ENCODE results near the gene THAP10. TPM values are rescaled to one million over a fixed set of nuclear protein-coding genes. Genes with fewer than 3 reads are reported as not detected.
"Not testable (repeated sequence)": the region's sequence is repeated elsewhere in the genome, so short reads cannot be mapped to it uniquely, and the experiment has no call there.

Gene THAP10
- total RNA-seq = 2.1 TPM

DNA sequence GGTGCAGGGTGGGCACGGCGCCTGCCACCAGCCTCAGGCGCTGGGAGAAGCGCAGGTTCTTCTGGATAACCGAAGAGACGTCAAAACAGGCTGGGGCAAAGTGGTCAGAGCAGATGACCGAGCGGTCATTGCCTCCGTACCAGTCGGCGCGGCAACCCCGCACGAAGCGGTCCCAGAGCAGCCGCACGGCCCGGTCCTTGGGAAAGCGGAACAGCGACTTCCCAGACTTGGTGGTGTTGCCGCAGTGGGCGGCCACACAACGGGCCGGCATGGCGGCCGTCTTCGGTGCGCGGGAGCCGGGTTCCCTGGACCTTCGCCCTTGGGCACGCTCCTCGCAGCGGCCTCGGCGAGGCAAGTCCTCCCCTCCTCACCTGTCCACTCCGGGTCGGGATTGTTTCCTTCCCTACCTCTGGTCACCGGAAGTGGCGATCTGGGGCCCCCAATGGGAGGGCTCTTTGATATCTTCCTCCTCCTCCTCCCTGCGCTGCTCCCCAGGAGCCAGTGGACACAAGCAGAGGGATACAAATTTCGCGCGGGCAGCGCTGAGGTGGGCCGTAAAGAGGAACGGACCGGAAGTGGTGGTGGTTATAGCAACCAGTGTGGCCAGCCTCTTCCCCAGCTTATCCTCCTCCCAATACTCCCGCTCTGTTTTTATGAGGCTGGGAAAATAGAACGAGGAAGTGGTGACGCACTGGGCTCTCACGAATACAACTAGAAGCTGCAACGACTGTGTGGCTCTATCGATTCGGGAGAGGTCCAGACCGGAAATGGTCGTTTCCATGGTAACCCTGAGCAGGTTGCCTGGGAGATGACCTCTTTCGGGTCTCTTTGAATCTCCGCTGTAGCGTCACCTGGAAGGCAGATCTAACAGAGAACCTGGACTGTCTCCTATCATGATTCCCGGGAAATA is at the start of gene THAP10, which contains the start of gene LRRC49:
THAP10 (minus strand) TSS at position 432 of the 910 bp plus-strand sequence; CDS start at position 271, 161 bp downstream.
LRRC49 (plus strand) TSS at position 825 of the 910 bp plus-strand sequence; CDS start at position 894, 69 bp downstream.
- peak; percentile 93 for DNase-seq

DNA sequence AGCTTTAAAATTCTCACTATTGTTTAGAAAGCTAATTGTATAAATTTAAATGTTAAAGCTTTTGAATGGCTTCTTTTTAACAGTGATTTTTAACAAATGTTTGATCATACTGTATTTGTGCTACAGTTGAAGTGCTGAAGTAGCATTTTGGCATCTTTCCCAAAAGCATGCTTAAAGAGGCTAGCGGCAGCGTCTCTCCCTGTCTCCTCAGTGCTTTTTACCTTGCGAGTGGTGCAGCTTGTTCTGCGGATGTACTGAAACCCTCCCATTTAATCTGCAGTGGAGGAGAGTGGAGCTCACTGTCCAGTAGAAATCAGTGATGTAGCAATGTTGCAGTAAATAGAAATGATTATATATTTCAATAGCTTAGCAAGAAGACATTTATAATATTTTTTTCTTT is 44.1 kb upstream of the THAP10 start:
- peak; percentile 21 for DNase-seq

DNA sequence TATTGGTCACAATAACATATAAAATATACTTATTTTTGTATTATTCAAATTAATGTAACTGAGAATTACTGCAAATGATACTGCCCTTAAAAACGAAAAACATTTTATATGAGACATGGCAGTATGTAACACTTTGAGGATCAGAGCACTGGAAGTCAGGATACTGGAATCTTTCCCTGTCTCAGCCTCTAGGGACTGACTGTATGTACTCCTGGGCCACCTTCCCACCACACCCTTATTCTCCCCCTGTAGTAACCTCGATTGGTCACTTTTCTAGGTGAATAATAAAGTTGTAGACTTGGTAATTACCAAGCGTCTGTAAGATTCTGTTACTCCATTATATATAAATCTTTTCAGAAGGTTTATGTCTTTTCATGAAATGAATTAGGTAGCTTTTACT is 43.4 kb upstream of the THAP10 start:
- no peak for DNase-seq

DNA sequence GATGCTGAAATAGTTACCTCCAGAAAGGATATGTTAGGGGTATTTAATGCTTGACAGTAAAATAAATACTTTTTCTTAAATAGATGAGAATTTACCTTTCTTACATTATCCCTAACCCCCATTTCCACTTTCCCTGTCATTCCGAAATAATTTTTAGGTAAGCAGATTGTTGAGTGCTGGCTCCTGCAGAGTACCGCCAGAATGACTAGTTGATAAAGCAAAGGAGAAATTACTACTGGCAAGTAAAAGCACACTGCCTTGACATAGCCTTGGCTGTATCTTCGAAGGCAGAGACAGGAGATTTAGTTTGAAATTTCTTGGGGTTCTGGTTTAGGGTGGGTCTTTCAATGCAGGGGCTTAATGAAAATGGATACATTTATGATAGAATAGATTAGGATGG is 41.2 kb upstream of the THAP10 start:
- no peak for DNase-seq

DNA sequence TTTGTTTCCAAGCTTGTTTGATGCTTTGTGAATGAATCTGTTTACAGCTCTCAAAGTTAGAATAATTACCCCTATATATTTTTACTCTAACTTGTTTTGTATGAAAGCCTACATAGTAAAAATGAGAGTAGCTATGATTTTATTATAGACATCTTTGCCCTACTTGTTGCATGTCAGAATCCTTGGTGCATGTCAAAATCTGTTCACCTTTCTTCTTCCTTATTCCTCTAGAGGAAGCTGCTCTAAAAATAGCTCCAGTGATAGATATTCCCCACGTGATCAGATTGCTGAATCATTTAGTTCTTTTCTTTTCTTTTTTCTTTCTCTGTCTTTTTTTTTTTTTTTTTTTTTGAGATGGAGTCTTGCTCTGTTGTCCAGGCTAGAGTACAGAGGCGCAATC is 40.2 kb upstream of the THAP10 start:
- no peak for DNase-seq

DNA sequence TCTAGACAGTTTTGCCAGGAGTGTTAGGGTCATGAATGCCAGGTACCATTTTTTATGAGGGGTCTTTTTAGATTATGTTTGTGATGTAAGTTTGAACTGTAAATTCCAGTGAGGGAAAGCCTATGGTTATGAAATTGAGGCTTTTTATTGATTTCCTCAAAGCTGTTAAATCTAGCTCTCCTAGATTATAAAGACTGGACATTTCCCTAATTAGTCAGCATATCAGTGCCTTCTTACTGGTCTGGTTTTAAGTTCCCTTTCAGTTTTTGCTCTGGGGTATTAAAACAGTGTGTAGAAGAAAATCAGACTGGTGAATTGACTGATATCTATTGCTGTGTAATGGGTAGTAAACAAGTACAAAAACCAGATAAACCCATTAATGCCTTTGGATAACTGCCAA is 39.6 kb upstream of the THAP10 start:
- DNase-seq = no peak

DNA sequence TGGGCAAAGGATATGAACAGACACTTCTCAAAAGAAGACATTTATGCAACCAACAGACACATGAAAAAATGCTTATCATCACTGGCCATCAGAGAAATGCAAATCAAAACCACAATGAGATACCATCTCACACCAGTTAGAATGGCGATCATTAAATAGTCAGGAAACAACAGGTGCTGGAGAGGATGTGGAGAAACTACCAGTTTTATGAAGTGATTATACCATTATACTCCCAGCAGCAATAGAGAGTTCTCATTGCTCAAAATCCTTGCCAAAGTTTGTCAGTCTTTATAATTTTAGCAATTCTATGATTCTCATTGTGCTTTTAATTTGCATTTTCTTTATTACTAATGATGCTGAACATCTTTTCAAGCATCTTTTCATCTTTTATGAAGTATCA is 34.7 kb upstream of the THAP10 start:
- DNase-seq = not testable (repeated sequence)

DNA sequence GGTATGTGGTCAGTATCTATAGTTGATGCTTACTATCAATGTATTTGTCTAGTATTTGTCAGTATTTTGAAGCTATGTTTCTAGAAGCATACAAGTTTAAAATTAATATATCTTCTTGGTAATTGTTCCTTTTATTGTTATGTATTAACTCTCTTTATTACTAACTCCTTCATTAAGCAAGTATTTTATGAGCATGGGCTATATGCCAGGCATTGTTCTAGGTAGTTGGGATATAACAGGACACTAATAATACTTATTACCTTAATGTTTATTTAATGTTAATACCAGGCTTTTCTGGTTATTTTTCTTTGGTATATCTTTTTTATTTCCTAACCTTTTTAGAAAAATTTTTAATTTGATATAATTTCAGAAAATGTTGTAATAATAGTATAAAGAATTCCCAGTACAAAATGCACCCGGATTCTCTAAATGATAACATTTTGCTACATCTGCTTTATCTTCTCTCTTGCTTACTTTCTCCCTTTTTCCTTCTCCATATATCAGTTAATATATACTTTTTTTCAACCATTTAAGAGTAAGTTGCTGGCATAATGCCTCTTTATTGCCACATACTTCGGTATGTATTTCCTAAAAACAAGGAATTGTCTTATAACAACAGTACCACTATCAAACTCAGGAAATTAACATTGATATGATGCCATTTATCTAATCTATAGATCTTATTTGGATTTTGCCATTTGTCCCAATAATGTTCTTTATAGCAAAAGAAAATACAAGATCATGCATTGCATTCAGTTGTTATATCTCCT is 31.3 kb upstream of the THAP10 start:
- no peak for DNase-seq

DNA sequence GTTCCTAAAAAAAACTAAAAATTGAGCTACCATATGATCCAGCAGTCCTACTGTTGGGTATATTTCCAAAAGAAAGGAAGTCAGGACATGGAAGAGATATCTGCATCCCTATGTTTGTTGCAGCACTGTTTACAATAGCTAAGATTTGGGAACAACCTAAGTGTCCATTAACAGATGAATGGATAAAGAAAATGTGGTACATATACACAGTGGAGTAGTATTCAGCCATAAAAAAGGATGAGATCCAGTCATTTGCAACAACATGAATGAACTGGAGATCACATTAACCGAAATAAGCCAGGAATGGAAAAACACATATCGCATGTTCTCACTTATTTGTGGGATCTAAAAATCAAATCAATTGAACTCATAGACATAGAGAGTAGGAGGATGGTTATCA is 29.9 kb upstream of the THAP10 start:
- DNase-seq = no peak

DNA sequence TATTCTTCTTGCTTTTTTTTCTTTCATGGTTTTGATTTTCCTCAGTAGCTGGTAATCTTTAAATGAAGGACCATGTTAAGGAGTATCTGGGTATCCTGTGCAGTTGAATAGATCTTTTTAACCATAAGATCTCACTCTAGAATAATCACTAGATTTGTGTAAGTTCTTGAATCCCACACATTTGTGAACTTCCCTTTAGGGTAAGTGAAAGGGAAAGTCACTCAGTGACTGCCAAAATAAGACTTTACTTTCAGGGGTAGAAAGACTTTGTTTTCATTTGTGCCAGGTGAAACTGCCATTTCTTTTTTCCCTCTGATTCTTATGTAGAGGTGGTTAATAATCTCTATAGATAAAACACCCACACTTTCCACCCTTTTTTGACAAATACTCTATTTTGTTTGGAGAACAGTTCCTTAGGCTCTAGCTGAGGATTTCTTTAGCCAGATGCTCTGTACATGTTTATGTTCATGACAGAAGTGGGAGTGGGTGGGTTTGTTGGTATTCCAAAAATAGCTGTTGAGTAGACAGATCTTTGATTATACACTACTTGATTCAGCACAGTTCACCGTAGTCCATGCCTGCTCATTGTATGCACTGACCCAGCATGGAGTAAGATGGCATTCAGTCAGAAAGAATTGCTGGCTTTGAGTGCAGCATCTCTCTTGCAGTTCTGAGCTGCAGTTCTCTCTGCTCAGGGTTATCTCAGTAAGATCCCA is 28.9 kb upstream of the THAP10 start:
- no peak for DNase-seq

DNA sequence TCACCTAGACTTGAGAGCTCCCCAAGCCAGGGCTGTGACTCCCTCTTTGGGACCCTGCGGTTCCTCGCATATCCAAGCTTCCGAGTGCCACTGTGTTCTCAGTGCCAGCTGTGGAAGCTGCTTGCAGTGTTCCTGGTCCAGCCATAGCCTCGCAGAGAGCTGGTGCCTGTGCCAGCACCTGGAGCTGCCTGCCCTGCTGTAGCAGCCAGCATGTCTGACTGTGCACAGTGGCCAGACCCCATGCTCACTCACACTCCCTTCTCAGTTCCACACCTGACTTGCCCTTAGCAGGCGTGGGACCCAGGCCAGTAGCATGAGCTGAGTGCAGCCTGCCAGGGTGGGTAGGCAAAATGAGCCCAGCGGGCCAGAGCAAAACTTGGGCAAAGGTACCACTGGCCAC is 25.7 kb upstream of the THAP10 start:
- no peak for DNase-seq

DNA sequence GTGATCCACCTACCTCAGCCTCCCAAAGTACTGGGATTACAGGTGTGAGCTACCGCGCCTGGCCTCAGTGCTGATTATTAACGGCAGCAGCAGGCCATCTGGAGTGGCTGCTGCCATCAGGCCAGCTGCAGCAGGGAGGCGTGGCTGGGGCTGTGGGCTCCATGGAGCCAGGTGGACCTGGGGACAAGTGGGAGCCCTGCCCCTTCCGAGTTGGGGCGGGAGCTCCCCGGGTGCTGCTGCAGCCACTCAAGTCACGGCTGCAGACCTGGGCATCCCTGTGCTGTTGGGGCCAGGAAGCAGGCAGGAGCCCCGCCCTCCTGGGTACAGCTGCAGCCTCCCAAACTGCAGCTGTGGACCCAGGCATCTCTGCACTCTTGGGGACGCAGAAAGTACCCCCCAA is 24.3 kb upstream of the THAP10 start:
- no peak for DNase-seq

DNA sequence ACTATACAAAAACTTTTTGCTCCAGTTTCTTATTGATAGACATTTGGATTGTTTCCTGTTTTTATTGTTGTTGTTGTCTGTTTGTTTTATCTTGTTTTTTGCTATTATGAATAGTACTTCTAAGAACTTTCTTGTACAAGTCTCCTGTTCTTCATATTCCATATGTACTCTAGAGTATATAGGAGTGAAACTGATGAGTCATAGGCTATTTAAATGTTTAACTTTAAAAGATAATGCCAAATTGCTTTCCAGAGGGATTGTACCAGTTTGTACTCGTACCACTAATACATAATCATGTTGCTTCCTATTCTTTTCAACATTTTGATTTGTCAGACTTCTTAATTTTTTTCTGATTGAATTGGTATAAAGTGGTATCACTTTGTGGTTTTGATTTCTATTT is 20.0 kb upstream of the THAP10 start:
- DNase-seq = no peak

DNA sequence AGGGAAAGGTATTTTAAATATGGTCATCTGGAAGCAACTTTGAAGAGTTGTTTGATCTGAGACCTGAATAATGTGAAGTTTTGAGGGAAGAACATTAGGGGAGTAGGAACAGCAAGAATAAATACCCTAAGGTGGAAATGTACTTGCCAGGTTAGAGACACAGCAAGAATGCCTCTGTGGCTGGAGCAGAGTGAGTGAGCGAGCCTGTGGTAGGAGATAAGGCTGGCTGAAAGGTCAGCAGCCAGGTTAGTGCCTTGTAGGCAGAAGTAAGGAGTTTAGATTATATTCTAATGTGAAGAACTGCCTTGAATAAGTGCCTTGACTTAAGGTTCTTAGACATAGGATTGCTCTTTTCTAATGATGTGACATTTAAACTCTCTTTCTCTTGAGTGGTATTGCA is 18.7 kb upstream of the THAP10 start:
- no peak for DNase-seq

DNA sequence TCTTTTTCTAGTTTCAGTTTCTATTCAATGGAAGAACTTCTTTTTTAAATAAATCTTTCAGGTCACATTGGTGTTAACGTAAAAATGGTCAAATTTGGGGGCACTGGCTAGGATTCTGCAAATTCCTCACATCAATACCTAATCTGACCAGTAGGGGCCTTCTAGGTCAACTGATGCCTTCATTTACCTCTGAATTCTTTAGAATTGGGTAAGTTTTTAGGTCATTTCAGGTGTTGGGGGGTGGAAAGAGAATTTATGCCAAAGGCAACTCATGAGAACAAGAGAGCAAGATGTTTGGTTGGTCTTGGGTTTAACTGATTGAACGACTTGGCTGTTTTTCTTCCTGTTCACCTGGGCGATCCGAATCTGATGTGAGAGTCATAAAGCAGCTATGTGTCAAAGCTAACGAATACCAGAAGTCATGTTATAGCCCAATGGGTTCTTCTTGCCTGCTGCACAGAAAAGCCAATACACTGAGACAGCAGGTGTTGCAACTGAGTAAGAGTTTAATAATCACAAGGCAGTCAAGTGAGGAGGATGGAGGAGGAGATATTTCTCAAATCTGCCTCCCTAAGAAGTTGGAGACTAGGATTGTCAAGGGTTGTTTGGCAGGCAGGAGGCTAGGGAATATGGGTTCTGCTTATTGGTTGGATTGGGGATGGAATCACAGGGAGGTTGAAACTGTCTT is 15.7 kb upstream of the THAP10 start:
- DNase-seq = no peak

DNA sequence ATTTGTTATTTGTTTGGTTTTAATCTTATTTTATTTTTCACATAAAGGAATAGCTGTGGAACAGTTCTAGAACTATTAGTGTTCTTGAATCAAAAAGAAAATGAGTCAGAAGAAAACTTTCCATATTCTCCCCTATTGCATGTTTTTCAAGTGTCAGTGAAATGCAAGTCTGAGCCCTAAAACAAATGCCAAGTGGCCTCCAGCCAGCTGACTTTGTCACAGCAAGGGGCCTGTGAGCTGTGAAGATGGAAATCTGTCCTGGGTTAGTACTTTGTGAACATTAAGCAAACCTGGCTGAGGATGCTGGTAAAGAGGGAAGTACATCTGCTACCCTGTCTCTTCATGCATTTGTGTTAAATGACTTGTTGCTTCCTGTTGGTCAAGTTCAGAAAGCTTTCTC is 14.6 kb upstream of the THAP10 start:
- no peak for DNase-seq

DNA sequence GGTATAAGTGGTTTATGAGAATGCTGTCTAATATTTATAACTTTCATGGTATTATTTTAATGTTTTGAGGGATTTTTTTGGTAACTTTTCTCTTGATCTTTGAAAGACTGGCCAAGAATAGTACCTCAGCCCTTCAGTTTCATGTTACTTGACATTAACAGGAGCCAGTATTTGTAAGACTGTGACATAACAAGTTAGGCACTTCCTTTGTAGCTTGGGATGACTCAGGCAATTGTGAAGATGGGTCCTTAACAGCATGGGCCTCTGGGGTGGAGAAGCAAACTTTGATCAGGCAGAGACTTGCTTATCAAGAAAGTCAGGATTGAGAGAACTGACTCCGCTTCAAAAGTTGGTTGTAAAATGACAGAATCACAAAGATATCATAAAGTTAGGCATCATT is 9.9 kb upstream of the THAP10 start:
- peak; percentile 16 for DNase-seq

DNA sequence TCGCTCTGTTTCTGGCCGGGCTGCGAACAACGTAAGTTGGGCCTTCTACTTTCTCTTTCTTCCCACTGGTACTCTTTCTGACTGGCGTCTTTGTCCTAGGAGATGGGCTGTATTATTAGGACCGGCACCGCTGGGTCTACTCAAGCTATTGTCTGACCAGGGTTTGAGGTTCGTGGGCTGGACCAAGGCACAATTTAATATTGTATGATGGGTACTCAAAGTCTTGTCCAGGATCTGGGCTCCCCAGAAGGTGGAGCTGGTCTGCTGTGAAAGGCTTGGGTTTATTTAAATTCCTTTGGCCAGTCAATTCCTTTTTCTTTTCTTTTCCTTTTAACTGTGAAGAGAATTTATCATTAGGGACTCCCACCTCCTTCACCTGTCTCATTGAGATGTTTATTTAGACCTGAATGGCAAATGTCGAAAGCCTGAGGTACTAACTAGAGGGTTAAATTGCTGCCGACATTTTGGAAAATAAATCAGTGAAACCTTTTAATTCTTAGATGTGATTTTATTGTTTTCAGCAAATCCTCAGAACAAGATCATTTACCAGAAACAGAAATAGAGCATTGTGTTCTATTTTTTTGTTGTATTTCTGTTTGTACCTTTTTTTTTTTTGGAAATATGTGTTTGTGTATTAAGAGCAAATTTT is 803 bp upstream of the THAP10 start:
- DNase-seq = peak; percentile 83

DNA sequence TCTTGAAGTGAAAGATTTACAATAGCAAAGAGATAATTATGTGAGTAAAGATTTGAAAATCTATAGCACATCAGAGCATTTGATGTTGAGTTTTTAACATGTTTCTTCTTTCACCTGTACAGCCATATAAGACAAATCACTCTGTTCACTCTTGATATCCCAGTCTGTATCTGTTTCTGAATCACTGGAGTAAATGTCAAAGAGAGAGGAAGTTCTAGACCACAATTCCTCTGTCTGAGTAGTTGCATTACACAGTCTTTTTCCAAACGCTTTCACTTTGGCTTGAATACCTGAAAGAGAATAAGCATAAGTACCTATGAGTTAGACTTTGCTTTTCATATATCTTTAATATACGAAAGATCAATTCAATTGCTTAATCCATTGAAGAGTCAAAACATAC is 9.9 kb downstream of the THAP10 start:
- DNase-seq = no peak

DNA sequence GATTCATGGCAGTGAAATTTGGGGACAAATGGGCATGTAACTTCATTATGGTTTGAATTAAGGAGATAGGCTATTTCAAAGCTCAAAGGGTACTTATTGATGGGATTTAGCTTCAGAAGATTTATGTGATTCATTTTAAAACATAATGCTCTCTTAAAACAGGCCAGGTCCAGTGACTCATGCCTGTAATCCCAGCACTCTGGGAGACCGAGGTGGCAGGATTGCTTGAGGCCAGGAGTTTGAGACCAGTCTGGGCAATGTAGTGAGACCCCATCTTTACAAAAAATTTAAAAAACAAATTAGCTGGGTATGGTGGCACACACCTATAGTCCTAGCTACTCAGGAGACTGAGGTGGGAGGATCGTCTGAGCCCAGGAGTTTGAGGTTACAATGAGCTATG is 11.5 kb downstream of the THAP10 start:
- no peak for DNase-seq

DNA sequence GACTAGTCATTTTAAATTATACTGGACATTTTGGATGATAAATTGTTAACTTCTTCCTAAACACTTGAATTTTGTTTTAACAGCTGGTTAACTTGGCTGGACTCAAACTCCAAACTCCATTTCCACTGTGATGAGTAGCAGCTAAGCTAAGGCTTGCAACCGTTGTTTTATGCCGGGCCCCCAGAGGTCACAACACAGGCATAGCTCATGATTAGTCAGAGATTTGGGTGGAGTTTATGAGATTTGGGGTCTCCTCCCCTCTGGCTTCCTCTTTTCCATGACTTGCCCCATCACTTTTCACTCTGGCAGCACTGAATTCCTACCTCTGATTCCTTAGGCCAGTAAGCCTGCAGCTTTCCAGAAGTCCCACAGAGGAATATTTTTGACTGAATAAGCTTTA is 12.8 kb downstream of the THAP10 start:
- no peak for DNase-seq

DNA sequence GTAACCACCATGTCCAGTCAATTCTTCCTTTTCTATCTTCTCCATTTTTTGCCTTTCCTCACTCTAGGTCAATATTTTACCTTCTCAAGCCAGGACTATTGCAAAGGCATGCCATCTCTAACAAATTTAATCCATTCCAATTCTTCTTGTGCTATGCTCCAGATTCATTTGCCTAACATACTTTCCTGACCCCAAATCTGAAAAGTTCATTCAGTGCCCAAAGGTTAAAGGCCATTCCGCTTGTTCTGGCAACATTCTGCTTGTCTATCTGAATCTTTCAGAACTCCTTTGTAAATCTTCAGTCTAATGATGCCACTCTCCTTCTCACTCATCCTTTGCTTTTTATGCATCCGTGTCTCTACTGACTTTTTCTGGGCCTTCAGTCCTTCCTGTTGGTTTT is 15.6 kb downstream of the THAP10 start:
- DNase-seq = no peak

Data from skin of body (tissue), 2 donors.